Measurements from ENCODE around the gene REPS1.
"Not testable (repeated sequence)": the region's sequence is repeated elsewhere in the genome, so short reads cannot be mapped to it uniquely, and the experiment has no call there.

Gene REPS1, protein sequence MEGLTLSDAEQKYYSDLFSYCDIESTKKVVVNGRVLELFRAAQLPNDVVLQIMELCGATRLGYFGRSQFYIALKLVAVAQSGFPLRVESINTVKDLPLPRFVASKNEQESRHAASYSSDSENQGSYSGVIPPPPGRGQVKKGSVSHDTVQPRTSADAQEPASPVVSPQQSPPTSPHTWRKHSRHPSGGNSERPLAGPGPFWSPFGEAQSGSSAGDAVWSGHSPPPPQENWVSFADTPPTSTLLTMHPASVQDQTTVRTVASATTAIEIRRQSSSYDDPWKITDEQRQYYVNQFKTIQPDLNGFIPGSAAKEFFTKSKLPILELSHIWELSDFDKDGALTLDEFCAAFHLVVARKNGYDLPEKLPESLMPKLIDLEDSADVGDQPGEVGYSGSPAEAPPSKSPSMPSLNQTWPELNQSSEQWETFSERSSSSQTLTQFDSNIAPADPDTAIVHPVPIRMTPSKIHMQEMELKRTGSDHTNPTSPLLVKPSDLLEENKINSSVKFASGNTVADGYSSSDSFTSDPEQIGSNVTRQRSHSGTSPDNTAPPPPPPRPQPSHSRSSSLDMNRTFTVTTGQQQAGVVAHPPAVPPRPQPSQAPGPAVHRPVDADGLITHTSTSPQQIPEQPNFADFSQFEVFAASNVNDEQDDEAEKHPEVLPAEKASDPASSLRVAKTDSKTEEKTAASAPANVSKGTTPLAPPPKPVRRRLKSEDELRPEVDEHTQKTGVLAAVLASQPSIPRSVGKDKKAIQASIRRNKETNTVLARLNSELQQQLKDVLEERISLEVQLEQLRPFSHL

DNA sequence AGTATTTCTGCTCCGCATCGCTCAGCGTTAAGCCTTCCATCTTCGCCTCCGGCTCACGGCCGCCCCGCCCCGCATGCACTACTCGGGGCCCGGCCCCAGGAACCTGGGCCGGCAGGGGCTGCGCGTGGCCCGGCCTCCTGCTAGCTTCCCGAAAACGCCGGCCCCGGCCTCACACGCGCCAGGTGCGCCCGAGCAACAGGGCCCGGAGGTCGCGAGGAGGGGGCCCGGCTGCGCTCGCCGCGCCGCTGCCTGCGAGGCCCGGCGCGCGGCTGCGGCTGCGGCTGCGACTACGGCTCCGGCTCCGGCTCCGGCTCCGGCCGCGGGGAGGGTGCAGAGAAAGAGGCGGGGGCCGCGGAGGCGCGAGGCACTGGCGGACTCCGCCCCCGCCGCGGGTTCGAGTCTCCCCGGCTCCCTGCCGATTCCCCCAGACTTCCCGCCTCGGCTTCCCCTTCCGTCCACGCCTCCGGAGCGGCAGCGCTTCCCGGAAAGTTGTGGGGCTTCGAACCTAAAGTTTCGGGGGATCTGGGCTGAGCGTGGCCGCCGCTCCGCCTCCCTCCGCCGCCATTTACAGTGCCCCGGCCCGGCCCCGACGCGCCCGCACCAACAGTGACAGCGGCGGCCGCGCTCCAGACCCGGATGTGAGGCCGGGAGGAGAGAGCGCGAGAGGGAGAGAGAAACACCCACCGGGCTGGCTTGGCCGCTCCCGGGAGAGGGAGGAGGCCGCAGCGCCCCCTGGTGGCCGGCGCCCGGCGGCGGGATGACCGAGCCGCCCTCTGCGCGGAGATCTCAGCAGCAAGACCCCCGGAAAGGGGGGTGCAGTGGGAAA, at the start of gene REPS1:
Gene REPS1, minus strand, starts transcription at position 611 of the 826 bp plus-strand sequence. Its CDS starts 571 bp downstream, at position 40.
- peak; percentile 84 for DNase-seq (ENCODE audit: low read depth in 2 of 2)

DNA sequence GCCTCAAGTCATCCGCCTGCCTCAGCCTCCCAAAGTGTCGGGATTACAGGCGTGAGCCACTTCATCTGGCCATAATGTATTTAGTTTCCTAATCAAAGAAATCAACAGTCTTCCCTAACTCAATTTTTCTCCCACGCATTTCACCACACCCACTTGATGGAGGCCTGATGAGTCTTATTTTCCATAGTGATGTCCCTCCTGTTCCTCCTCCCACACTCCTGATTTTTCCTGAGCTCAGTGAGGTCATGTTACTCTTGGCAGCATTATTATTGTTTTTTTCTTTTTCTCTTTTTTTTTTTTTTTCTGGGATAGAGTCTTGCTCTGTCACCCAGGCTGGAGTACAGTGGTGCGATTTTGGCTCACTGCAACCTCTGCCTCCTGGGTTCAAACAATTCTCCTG, 49.4 kb upstream of the REPS1 start:
- no peak for DNase-seq (ENCODE audit: low read depth in 2 of 2)

DNA sequence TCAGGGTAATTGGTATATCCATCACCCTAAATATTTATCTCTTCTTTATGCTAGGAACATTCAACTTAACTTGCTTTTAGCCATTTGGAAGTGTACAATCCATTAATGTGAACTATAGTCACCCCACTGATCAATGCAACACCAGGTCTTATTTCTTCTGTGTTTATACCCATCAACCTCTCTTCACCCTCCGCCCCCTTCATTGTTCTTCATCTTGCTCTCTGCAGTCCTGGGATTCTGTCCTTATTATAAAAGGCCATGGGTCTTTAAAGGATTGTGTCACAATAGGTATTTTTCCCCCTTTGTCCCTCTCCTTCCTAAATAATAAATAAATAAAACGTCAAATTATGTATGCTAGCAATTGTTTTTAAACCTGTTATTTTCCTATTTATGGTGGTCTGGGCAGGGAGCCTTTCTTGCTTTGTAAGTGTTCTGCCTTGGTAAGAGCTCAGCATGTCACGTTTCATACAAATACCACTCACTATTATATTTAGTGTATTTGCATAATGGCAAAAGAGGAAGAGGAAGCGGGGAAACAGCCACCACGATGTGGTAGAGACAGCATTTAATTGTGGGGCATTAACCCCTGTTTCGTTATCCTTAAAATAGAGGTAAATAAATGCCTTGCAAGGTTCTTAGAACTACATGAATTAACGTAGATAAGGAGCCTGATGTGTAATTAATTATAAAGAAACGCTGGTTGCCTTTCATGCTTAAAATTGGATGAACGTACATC, 42.3 kb upstream of the REPS1 start:
- DNase-seq (ENCODE audit: low read depth in 2 of 2): no peak

DNA sequence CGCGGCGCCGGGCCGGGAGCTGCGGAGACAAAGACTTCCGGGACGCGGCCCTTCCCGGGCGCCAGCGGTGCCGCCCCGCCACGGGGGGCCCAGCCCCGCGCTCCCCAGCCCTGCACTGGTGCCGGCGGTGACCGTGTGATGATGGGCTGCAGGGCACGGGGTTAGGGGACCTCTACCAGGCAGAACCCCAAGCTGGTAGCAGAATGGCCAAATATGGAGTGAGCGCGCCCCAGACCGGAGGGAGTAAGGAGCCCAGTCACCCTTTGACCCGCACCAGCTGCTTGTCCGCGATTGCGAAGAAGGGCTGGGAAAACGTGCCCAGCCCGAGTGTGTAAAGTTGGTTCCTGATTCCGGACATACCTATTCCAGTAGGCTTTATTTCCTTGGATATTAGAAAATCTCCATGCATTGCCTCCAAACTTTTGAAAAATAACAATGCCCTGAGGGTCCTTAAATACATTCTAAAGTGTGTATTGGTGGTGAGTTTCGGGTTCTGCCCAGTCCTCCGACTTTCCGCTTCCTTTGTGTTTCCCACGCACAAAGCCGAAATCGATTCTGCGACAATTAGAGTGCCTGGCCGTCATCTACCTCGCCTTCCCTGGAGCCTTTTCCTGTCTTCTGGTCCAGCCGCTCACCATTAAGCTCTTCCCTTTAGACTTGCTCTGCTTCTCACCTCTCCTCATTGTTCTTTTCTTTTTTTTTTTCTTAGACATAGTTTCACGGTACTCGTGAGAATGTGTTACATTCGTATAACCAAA, 41.6 kb upstream of the REPS1 start:
- no peak for DNase-seq (ENCODE audit: low read depth in 2 of 2)

DNA sequence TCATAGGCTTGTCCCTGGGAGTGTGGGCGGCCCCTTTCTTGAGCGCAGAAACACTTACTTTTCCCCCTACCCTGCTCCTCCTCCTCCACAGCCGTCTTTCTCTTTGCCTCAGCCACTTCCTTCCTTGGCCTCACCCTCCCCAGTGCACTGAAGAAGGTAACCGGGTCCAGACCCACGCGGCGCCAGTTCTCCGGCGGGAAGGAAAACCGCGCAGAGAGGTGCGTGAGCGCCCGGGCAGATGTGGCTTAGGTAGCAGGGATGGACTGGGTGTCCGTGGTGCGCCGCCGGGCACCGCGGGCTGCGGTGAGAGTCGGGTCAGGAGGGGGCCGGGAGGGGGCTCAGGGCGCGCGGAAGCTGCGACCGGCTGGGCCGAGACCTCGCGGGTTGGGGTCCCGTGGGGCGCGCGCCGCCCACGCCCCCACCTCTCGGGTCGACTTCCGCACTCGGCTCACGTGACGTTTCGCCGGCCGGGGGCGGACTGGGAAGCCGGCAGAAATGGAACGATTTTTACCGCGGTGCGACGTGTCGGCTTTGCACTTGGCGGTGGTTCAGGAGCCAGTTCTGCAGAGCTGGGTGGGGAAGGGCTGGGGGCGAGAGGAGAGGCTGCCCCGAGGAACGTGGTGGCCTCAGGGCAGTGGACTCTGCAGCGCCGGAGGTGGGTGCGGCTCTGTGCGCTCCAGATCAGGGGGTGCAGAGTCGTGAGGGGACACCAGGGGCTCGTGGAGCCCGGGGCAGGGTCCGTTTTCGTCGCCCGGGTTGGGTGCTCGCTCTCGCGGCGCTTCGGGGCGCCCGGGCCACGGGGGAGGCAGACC, 40.8 kb upstream of the REPS1 start, which contains the start of gene ABRACL:
Gene ABRACL, plus strand, starts transcription at position 88 of the 812 bp plus-strand sequence. CDS start 5,416 bp downstream, outside the sequence.
- peak; percentile 41 to 57 for DNase-seq (ENCODE audit: low read depth in 2 of 2)

DNA sequence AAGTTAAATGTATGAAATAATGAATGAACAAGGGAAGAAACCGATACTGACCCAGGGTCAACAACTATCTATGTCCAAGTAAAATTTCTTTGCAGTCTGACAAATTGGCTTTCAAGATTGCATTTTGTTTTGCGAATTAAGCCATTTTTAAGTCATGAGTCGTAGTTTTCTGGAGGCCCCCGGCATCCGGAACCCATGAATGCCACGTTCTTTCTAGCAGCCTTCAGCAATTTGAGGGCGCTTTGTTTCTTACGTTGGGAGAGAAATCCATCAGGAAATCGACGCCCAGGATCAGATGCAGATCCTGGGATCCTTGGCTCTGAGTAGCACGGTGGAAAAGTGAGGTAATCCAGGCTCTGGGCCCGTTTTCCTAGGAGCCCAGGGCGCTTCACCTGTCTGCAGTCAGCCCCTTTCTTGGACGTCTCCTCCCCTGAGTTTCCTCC, 40.2 kb upstream of the REPS1 start:
- no peak for DNase-seq (ENCODE audit: low read depth in 2 of 2)

DNA sequence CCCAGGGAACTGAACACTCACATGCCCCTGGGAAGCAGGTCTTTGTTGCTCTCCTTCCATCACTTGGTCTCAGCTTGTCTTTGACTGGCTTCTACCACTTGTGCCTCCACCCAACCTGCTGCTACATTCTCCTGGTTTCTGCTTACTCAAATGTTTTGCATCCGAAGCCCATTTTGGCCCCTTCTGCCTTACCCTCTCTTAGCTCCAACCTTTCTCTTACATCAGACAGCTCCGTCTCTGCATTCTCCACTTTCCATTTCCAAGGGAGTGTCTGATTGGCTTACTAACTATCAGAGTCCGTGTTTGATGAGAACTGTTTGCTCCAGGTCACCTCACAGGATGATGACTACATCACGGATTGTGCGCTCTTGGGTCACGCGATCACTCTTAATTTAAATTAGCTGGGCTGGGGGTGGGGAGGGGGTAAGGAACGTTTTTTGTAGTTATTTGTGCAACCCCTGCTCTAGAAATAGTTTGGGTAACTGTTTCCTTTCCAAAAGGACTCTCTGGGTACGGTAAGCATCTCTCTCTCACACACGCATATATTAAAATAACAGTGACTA, 39.6 kb upstream of the REPS1 start:
- no peak for DNase-seq (ENCODE audit: low read depth in 2 of 2)

DNA sequence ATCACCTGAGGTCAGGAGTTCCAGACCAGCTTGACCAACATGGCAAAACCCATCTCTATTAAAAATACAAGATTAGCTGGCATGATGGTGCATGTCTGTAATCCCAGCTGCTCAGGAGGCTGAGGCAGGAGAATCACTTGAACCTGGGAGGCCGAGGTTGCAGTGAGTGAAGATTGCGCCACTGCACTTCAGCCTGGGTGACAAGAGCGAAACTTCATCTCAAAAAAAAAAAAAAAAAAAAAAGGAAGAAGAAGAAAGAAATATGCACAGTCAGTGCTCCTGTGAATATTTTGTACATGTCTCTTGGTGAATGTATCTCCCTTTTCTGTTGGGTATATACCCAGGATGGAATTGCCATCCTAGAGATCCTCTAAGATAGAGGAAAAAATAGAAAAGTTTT, 37.4 kb upstream of the REPS1 start:
- DNase-seq (ENCODE audit: low read depth in 2 of 2): not testable (repeated sequence)

DNA sequence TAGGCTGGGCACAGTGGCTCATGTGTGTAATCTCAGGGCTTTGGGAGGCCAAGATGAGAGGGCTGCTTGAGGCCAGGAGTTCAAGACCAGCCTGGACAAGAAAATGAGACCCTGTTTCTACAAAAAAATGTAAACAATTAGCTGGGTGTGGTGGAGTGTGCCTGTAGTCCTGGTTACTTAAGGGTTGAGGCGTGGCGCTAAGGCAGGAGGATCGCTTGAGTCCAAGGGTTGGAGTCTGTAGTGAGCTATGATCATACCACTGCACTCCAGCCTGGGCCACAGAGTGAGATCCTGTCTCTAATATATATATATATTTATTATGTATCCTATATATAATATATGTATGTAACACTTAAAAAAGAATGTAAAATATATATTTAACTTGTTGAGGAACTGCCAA, 32.6 kb upstream of the REPS1 start:
- no peak for DNase-seq (ENCODE audit: low read depth in 2 of 2)

DNA sequence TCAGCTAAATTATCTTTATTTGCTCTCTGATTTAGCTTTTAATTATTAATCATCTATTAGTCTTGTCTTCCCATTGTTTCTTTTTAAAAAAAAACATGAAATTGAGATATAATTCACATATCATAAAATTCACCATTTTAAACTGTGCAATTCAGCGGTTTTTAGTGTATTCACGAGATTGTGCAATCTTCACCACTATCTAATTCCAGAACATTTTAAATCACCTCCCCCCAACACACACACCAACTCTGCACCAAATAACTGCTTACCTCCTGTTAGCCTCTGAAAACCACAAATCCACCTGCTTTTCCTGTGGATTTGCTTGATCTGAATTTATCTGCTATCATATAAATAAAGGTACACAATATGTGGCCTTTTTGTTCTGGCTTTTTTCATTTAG, 31.7 kb upstream of the REPS1 start:
- no peak for DNase-seq (ENCODE audit: low read depth in 2 of 2)

DNA sequence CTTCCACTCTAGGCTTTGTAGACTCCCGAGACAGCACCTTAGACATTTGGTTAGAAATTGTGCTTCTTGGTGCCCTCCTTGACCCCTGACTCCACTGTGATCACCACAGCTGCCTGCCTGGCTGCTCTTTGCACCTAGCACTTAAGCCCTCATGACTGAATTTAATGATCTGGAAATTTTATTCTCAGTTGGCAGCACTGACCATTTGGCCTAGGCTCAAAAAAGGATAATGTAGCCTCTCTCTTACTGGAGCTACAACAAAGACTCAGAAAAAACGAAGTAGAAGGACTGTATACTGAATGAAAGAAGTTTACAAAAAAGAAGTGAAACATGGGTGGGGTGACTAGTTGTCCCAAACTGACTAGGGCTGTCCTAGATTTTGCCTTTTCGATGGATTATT, 29.2 kb upstream of the REPS1 start:
- DNase-seq (ENCODE audit: low read depth in 2 of 2): no peak

DNA sequence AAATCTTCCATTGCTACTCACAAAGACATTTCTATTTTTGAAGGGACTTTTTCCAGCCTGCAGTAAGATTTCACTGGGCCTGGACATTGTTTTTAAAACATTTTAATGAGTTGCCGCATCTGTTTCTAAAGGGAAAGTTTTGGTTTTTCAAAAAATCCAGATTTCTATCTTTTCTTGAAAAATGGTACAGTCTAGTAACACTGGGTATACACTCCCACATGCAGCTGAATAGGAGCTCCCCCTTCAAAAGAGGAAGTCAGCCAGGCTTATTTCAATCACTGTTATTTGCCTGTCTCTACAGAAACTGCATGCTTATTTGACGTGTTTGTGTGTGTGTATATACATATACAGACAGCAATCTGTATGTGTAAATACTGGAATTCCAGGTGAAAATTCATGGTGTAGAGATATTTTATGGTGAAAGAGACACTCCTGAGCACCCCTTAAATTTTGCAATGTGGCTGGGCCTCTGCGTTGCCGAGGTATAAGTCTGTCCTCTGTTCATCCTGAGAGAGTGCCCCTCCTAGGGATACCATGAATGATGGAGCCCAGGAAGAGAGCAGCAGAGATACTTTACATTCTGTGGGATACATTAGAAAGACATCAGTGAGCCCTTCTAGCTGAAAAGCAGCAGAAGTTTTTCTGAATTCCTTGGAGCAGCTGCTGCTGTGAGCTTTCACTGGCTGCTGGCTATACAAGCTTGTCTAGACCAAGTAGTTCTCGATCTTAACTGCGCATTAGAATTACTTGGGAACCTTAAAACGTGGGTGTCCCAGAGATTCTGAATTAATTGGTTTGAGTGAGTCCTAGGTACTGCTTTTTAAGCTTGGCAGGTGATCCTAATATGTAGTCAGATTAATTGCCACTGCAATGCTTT, 28.5 kb upstream of the REPS1 start:
- no peak for DNase-seq (ENCODE audit: low read depth in 2 of 2)

DNA sequence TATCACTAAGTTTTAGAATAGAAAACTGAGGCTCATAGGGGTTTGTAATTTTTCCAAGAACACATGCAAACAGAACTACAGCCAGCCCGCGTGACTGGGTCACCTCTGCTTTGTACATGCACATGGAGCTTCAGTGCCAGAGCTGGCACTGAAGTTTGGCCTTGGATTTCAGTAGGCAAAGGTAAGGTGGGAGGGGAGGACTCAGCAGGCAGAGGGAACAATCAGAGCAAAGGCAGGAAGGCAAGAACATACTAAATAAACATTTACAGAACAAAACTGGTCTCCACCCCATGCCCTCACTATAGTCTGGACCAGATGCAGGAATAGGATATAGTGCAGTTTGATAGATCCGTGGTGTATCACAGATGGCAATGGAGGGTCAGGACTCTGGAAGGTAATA, 26.9 kb upstream of the REPS1 start:
- no peak for DNase-seq (ENCODE audit: low read depth in 2 of 2)

DNA sequence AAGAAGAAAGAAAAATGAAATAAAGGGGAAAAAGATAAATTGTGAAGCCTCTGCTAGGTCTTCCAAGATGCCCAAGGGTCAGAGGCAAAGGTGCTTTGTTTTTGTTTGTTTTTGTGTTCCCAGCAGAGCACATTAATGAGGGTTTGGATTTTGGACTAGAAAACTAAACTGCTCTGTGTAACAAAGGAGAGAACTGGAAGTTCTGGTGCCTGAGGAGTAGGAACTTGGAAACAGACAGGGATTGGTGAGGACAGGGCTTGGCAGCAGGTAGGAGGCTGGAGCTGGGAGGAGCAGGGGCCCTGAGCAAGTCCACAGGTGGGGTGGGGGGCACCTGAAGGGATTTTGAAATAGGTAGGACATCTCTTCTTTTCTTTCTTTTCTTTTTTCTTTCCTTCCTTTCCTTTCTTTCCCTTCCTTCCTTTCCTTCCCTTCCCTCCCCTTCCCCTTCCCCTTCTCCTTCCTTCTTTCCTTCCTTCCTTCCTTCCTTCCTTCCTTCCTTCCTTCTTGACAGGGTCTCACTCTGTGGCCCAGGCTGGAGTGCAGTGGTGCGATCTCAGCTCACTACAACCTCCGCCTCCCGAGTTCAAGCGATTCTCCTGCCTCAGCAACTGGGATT, 25.2 kb upstream of the REPS1 start:
- DNase-seq (ENCODE audit: low read depth in 2 of 2): no peak

DNA sequence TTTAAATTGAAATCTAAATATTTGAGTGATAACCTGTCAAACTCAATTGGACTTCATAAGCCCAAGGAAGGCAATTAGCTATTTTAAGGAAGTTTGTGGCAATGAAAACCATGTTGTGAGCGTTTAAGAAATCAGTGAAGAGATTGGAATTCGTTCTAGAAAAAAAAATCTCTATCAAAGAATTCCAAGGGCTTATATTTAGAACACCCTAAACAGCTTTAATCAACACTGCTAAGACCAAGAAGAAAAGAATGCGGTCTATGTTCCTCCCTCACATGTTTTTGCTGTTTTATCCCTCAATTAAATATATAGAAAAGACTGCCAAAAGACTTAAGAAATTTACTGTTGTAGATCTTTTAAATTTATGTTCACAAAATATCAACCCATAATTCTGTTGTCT, 23.9 kb upstream of the REPS1 start:
- no peak for DNase-seq (ENCODE audit: low read depth in 2 of 2)

DNA sequence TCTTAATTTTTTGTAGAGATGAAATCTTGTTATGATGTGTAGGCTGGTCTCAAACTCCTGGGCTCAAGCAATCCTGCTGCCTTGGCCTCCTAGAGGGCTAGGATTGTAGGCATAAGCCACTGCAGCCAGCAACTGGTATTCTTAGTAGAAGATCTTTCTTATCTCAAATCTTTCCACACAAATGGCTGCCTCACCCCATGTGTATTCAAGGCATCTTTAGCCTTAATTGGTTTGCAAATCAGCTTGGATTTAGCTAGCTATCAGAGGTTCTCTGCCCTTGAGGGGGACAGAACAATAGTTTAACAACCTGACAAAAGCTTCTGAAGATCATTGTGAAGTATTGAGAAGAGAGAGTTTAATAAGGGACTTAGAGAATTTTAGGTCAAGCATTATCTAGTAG, 22.6 kb upstream of the REPS1 start:
- no peak for DNase-seq (ENCODE audit: low read depth in 2 of 2)

DNA sequence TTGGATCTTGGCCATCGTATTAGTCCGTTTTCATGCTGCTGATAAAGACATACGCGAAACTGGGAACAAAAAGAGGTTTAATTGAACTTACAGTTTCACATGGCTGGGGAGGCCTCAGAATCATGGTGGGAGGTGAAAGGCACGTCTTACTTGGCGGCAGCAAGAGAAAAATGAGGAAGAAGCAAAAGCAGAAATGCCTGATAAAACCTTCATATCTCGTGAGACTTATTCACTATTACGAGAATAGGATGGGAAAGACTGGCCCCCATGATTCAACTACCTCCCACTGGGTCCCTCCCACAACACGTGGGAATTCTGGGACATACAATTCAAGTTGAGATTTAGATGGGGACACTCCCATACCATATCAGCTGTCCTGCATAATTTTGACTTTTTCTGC, 20.1 kb upstream of the REPS1 start:
- DNase-seq (ENCODE audit: low read depth in 2 of 2): no peak

DNA sequence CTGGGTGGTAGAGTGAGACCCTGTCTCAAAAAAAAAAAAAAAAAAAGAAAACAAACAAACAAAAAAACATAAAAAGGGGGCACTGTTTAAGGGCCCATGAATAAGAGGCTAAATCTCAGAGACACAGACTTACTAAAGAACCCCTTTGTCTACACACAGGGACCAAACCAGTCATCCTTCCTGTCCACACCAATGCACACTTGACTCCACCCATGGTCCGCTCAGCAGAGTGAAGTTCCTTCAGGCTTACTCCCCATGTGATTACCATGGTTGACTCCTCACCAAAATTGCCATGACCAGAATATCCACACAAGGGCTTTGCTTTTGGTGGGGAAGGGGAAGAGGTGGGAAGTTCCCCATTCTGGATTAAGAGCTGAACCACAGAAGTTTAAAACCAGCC, 19.4 kb upstream of the REPS1 start:
- DNase-seq (ENCODE audit: low read depth in 2 of 2): no peak
